PC-9 (cell line): Measurements from ENCODE around the gene ZSCAN1.

Experiments
- EZH2 ChIP-seq: fragments of 200-600 bp; sonication (generic); IDR thresholded peaks from 2 replicates; pipeline ENCODE4 v1.8.0; 2017; ENCODE audit warnings: antibody characterized with exemption, low read depth
- TF ChIP-seq, protein P1 (sequence below): fragments of 200-600 bp; sonication (generic); conservative IDR thresholded peaks from 2 replicates; pipeline ENCODE4 v1.6.1; 2017; ENCODE audit warnings: mixed run types, antibody characterized with exemption, mild to moderate bottlenecking, moderate library complexity

DNA sequence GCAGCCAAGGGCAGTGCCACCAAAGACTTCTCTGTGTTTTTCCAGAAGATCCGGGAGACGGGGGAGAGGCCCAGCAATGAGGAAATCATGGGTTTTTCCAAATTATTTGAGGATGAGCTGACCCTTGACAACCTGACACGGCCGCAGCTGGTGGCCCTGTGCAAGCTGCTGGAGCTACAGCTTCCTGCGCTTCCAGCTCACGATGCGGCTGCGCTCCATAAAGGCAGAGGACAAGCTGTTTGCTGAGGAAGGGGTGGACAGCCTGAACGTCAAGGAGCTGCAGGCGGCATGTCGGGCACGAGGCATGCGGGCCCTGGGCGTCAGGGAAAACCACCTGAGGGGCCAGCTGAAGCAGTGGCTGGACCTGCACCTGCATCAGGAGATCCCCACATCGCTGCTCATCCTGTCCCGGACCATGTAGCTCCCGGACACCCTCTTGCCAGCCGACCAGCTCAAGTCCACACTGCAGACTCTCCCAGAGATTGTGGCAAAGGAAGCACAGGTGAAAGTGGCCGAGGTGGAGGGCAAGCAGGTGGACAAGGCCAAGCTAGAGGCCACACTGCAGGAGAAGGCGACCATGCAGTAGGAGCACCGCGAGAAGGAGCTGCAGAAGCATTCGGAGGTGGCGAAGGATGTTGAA is 11.7 kb downstream of the ZSCAN1 start:
- TF ChIP-seq, protein P1, sequence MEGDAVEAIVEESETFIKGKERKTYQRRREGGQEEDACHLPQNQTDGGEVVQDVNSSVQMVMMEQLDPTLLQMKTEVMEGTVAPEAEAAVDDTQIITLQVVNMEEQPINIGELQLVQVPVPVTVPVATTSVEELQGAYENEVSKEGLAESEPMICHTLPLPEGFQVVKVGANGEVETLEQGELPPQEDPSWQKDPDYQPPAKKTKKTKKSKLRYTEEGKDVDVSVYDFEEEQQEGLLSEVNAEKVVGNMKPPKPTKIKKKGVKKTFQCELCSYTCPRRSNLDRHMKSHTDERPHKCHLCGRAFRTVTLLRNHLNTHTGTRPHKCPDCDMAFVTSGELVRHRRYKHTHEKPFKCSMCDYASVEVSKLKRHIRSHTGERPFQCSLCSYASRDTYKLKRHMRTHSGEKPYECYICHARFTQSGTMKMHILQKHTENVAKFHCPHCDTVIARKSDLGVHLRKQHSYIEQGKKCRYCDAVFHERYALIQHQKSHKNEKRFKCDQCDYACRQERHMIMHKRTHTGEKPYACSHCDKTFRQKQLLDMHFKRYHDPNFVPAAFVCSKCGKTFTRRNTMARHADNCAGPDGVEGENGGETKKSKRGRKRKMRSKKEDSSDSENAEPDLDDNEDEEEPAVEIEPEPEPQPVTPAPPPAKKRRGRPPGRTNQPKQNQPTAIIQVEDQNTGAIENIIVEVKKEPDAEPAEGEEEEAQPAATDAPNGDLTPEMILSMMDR, result no peak
- no peak for TF ChIP-seq EZH2
